CD4-positive, alpha-beta T cell (primary cell): ENCODE results near the gene USP19. TPM values are rescaled to one million over a fixed set of nuclear protein-coding genes. Genes with fewer than 3 reads are reported as not detected.

Source experiments
- ATAC-seq: fragments of 200-7000 bp; cut with Tn5 transposase; one replicate; pipeline ENCODE4 v1.10.0; 2022; ENCODE audit warnings: mild to moderate bottlenecking; ENCODE audit not compliant: poor library complexity
- CTCF ChIA-PET: fragments of 350-600 bp; sonication (Branson Sonifier 250); formaldehyde crosslinking; loops from one replicate; lab custom pipeline; 2021; ENCODE audit warnings: antibody characterized with exemption, inconsistent platforms; lab: Charles Lee
- POLR2A ChIA-PET: fragments of 350-600 bp; sonication (Branson Sonifier 250); formaldehyde crosslinking; loops from one replicate; lab custom pipeline; 2021; ENCODE audit warnings: antibody characterized with exemption, inconsistent platforms; lab: Charles Lee
- DNase-seq, 14 experiments: peaks; one replicate each; pipeline ENCODE4 v3.0.0-alpha.2; 2013 to 2020; ENCODE audit warnings: mixed read lengths in 2 of 14
- H3K27ac ChIP-seq, 2 donors: one replicate each; pipeline versions ENCODE4 v1.5.1 to v1.7.0; 2013; ENCODE audit warnings: low read length in 2 of 2, low read depth in 1 of 2, mild to moderate bottlenecking in 1 of 2
- H3K27me3 ChIP-seq, 2 experiments: 1 replicate in 1 of 2; 2 replicates in 1 of 2; pipeline versions ENCODE4 v1.6.1 to v1.7.0; 2013; ENCODE audit warnings: low read length in 2 of 2, control low read depth in 1 of 2, mild to moderate bottlenecking in 1 of 2, moderate library complexity in 1 of 2; ENCODE audit not compliant: insufficient read depth in 2 of 2, control insufficient read depth in 1 of 2
- H3K36me3 ChIP-seq: one replicate; pipeline ENCODE4 v1.6.1; 2013; ENCODE audit warnings: low read length, control low read depth; ENCODE audit not compliant: insufficient read depth
- H3K4me1 ChIP-seq: one replicate; pipeline ENCODE4 v1.6.1; 2013; ENCODE audit warnings: low read length, control low read depth; ENCODE audit not compliant: insufficient read depth
- H3K4me3 ChIP-seq: one replicate; pipeline ENCODE4 v1.5.1; 2013; ENCODE audit warnings: mild to moderate bottlenecking, low read length, moderate library complexity
- H3K9me3 ChIP-seq, 2 experiments: 1 replicate in 1 of 2; 2 replicates in 1 of 2; pipeline versions ENCODE4 v1.6.1 to v1.7.0; 2013; ENCODE audit warnings: low read length in 2 of 2, mild to moderate bottlenecking in 2 of 2, control low read depth in 1 of 2, moderate library complexity in 1 of 2; ENCODE audit not compliant: control insufficient read depth in 1 of 2, insufficient read depth in 1 of 2
- H3K27ac Mint-ChIP-seq: one replicate; pipeline ENCODE4 v1.8.0; 2020; ENCODE audit warnings: mixed read lengths
- H3K27me3 Mint-ChIP-seq: one replicate; pipeline ENCODE4 v1.8.0; 2021; ENCODE audit warnings: mixed read lengths
- H3K36me3 Mint-ChIP-seq: one replicate; pipeline ENCODE4 v1.8.0; 2021; ENCODE audit warnings: low read depth, mixed read lengths
- H3K4me1 Mint-ChIP-seq: one replicate; pipeline ENCODE4 v1.8.0; 2021; ENCODE audit warnings: low read depth, mixed read lengths
- H3K4me3 Mint-ChIP-seq: one replicate; pipeline ENCODE4 v1.8.0; 2020; ENCODE audit warnings: mild to moderate bottlenecking, mixed read lengths
- H3K9me3 Mint-ChIP-seq: one replicate; pipeline ENCODE4 v1.8.0; 2020; ENCODE audit warnings: mixed read lengths
- intact Hi-C, 2 experiments: fragments of 100-400 bp; cut with DNase I in 1 of 2; cut with micrococcal nuclease in 1 of 2; formaldehyde crosslinking; loops; one replicate each; pipeline versions ENCODE4 v1.15.1 to v1.9.0; 2023 to 2025; cut with DNase I, micrococcal nuclease
- total RNA-seq, 174 experiments: library from RNA in 2 of 174; stranded (reverse) in 2 of 174; gene quantifications; one replicate each; pipeline ENCODE4 v1.2.3 and lab custom pipeline; 2021 to 2026
- TF ChIP-seq, protein P1 (sequence below): fragments of 200-600 bp; IDR thresholded peaks from one replicate; pipeline ENCODE4 v1.8.0; 2022; ENCODE audit warnings: antibody characterized with exemption, mild to moderate bottlenecking

Gene USP19
- total RNA-seq, 2 experiments from 2014 or later, result 84.9 to 86.2 TPM

DNA sequence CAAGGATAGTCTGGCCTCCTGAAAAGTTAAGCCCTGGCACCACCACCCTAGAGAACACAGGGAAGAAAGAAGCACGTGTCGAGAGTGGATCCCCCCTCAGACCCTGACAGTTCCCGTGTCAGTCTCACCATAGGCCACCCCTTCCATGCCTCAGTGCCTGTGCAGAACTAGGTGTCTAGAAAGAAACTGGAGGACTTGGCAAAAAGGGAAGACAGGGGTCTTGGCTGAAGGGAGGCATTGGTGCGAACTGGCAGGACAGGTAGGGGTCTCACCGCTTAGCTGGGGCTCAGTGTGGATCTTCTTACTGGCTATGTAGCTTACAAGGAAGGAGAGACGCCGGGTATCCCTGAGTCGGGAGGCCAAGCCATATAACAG lies 16.6 kb downstream of the USP19 start:
- no peak for ATAC-seq
- Mint-ChIP-seq H3K27ac (peak overlapping the region; percentile 99), H3K4me1 (peaks cover 31% of the 10 kb centered on the region), H3K4me3 (peak overlapping the region; percentile 99), H3K27me3 (no peaks in the 10 kb centered on the region), H3K9me3 (no peaks in the 10 kb centered on the region), H3K36me3 (peaks cover 59% of the 10 kb centered on the region)
- ChIA-PET POLR2A (interaction anchor here (1.0 to 5.1 kb wide), 7 partner anchors 11 to 236 kb away, joined by 3 to 77 read pairs (median 9); partner anchors contain the start of genes DALRD3, IMPDH2, NDUFAF3 and QRICH1), CTCF (interaction anchor here (1.5 to 3.5 kb wide), 2 partner anchors 10 to 67 kb away, joined by 4 to 20 read pairs; partner anchors contain the start of genes KLHDC8B and QRICH1)
- peak overlapping the region; percentile 98 for H3K4me3 ChIP-seq
- intact Hi-C loops, result loop anchor here (1.0 to 5.0 kb wide), 3 partner anchors 10 to 187 kb away; partner anchors contain the start of genes QRICH1 (in 2 of the 2), USP19 (in 2 of the 2) and ARIH2 (in 1 of the 2)
- peaks cover 25% of the 10 kb centered on the region for H3K4me1 ChIP-seq
- H3K27me3 ChIP-seq, result no peaks in the 10 kb centered on the region
- peaks cover 54% of the 10 kb centered on the region for H3K36me3 ChIP-seq
- TF ChIP-seq, protein P1, sequence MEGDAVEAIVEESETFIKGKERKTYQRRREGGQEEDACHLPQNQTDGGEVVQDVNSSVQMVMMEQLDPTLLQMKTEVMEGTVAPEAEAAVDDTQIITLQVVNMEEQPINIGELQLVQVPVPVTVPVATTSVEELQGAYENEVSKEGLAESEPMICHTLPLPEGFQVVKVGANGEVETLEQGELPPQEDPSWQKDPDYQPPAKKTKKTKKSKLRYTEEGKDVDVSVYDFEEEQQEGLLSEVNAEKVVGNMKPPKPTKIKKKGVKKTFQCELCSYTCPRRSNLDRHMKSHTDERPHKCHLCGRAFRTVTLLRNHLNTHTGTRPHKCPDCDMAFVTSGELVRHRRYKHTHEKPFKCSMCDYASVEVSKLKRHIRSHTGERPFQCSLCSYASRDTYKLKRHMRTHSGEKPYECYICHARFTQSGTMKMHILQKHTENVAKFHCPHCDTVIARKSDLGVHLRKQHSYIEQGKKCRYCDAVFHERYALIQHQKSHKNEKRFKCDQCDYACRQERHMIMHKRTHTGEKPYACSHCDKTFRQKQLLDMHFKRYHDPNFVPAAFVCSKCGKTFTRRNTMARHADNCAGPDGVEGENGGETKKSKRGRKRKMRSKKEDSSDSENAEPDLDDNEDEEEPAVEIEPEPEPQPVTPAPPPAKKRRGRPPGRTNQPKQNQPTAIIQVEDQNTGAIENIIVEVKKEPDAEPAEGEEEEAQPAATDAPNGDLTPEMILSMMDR, result no peak
- H3K9me3 ChIP-seq, result no peaks in the 10 kb centered on the region
- DNase-seq, result peak in 1 of 14 experiments; percentile 7
- H3K27ac ChIP-seq, result peak overlapping the region; percentile 71 to 78

DNA sequence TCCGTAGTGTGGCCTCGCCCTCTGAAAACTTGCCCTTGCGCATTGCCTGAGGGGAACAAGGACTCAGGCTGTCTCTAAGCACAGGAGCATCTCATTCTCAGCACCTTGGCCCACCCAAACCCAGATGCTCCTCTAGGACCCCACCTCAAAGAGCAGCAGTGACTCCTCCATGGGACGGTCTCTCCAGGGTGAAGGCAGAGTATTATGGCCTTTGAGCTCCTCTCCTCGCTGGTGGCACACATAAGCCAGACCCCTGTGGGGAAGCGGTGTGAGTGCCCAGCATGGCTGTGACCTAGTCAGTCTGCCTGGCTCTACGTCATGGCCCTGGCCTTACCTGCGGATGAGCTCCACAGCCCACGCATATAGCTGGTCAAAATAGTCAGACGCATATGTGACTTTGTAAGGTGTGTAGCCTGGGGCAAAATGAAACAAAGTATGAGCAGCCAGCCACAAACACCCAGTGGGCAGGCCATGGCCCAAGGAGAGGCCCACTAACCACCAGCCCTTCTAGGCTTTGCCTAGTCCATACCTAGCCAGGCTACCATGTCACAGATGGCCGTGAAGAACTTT lies 20.5 kb downstream of the USP19 start:
- intact Hi-C loops, result loop anchor here in 1 of 2 experiments (5.0 kb wide), 1 partner anchor 183 kb away; the partner anchor contains the start of gene ARIH2
- Histone ChIP-seq H3K9me3 (no peaks in the 10 kb centered on the region), H3K4me1 (peaks cover 27% of the 10 kb centered on the region), H3K4me3 (no peak overlapping the region), H3K27me3 (no peaks in the 10 kb centered on the region), H3K36me3 (peaks cover 58% of the 10 kb centered on the region), H3K27ac (no peak overlapping the region)
- Mint-ChIP-seq H3K27ac (no peak overlapping the region), H3K4me3 (peak overlapping the region; percentile 51), H3K27me3 (no peaks in the 10 kb centered on the region), H3K9me3 (no peaks in the 10 kb centered on the region), H3K4me1 (peaks cover 26% of the 10 kb centered on the region), H3K36me3 (peaks cover 70% of the 10 kb centered on the region)
- POLR2A ChIA-PET, result interaction anchor here (1.1 kb wide), 1 partner anchor 21 kb away, joined by 4 read pairs; the partner anchor contains the start of gene USP19
- CTCF ChIA-PET, result no interaction called here
- DNase-seq (no peak), ATAC-seq (no peak)
- TF ChIP-seq, protein P1, result no peak

DNA sequence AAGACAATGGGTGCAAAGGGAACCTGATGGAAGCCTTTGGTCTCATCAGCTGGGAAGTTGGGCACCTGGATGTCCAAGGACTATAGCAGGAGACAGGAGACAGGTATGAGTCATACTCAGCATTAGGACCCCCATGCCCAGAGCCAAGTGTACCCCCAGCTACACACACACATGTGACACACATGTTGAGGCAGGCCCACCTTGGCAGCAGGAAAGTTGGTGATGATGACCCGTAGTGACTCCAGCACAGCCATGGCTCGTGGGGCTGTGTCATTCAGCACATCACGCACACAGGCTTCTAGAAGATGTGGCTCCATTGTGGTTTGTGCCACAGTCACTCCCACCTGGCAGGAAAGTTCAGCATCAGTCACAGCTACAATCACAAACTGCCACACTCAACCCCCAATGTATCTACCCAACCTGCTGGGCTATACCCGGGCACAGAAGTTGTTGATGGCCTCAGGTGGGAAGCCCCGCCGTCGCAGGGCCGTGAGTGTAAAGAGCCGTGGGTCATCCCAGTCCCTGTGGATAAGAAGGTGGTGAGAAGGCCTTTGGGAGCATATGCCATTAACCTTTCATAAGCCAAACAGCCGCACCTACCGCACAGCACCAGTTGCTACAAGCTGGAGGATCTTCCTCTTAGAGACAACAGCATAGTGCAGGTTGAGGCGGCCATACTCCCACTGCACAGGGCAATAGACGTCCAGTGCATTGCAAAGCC lies 21.6 kb downstream of the USP19 start:
- peaks cover 29% of the 10 kb centered on the region for H3K4me1 ChIP-seq
- no peak for DNase-seq
- H3K9me3 ChIP-seq, result no peaks in the 10 kb centered on the region
- Mint-ChIP-seq H3K4me3 (peak overlapping the region; percentile 51), H3K4me1 (peaks cover 23% of the 10 kb centered on the region), H3K9me3 (no peaks in the 10 kb centered on the region), H3K27me3 (no peaks in the 10 kb centered on the region), H3K27ac (no peak overlapping the region), H3K36me3 (peaks cover 67% of the 10 kb centered on the region)
- ChIA-PET POLR2A (no interaction called here), CTCF (no interaction called here)
- TF ChIP-seq, protein P1, result no peak
- peaks cover 58% of the 10 kb centered on the region for H3K36me3 ChIP-seq
- H3K27ac ChIP-seq, result no peak overlapping the region
- ATAC-seq, result no peak
- no peak overlapping the region for H3K4me3 ChIP-seq
- intact Hi-C loops, result no loop called here
- H3K27me3 ChIP-seq, result no peaks in the 10 kb centered on the region
